H1 (cell line): Measurements from ENCODE around the gene KCNK13. TPM values are rescaled to one million over a fixed set of nuclear protein-coding genes. Genes with fewer than 3 reads are reported as not detected.

ENCODE experiments used
- CTCF ChIA-PET: fragments of 300-600 bp; sonication (Branson Sonifier 250); formaldehyde crosslinking; loops from one replicate; lab custom pipeline; 2021; ENCODE audit not compliant: partially characterized antibody; lab: Charles Lee
- POLR2A ChIA-PET: fragments of 300-600 bp; sonication (Branson Sonifier 250); formaldehyde crosslinking; loops from one replicate; lab custom pipeline; 2021; ENCODE audit warnings: inconsistent platforms; ENCODE audit not compliant: partially characterized antibody; lab: Charles Lee
- DNase-seq, 2 experiments: peaks; one replicate each; pipeline versions ENCODE4 v3.0.0 to v3.0.0-alpha.2; 2010 to 2022; ENCODE audit warnings: low spot score in 2 of 2, low read depth in 1 of 2, mixed read lengths in 1 of 2
- FAIRE-seq: peaks from 2 replicates; lab custom pipeline; 2011; peaks lifted over from hg19 to GRCh38; lab: Jason Lieb, UNC
- H2AFZ ChIP-seq: 2 replicates; pipeline ENCODE4 v1.8.1; 2012; ENCODE audit warnings: low read length, inconsistent platforms
- H2AK5ac ChIP-seq: 2 replicates; pipeline ENCODE4 v1.6.1; 2013; ENCODE audit warnings: low read depth, low read length
- H2BK120ac ChIP-seq: replicated peaks from 2 replicates; pipeline ENCODE3; 2013; ENCODE audit warnings: low read depth, low read length, inconsistent platforms
- H2BK12ac ChIP-seq: 2 replicates; pipeline ENCODE4 v1.6.1; 2013; ENCODE audit warnings: low read depth, low read length
- H2BK15ac ChIP-seq: 2 replicates; pipeline ENCODE4 v1.6.1; 2013; ENCODE audit warnings: low read length
- H2BK20ac ChIP-seq: 2 replicates; pipeline ENCODE4 v1.6.1; 2013; ENCODE audit warnings: low read length
- H2BK5ac ChIP-seq: 2 replicates; pipeline ENCODE4 v1.6.1; 2013; ENCODE audit warnings: low read depth, low read length
- H3K14ac ChIP-seq: 2 replicates; pipeline ENCODE4 v1.6.1; 2013; ENCODE audit warnings: inconsistent platforms; ENCODE audit not compliant: insufficient read length
- H3K18ac ChIP-seq: 2 replicates; pipeline ENCODE4 v1.6.1; 2013; ENCODE audit warnings: low read length; ENCODE audit errors: extremely low read depth
- H3K23ac ChIP-seq: 2 replicates; pipeline ENCODE4 v1.6.1; 2013; ENCODE audit warnings: inconsistent platforms; ENCODE audit not compliant: insufficient read length
- H3K23me2 ChIP-seq: 2 replicates; pipeline ENCODE4 v1.6.1; 2013; ENCODE audit warnings: low read depth, low read length
- H3K27ac ChIP-seq: 2 replicates; pipeline ENCODE4 v1.6.1; 2011; ENCODE audit warnings: low read depth, low read length, inconsistent platforms
- H3K27me3 ChIP-seq, 4 experiments: replicated peaks in 1 of 4; 1 replicate in 1 of 4; 2 replicates in 3 of 4; pipeline versions ENCODE4 v1.6.1 to v1.8.1; 2011 to 2013; ENCODE audit warnings: low read length in 3 of 4, mild to moderate bottlenecking in 3 of 4, inconsistent platforms in 2 of 4, mixed read lengths in 2 of 4, moderate library complexity in 1 of 4; ENCODE audit not compliant: control insufficient read depth in 3 of 4, insufficient read depth in 3 of 4; ENCODE audit errors: extremely low read depth in 1 of 4
- H3K36me3 ChIP-seq, 4 experiments: 2 replicates each; pipeline versions ENCODE4 v1.6.1 to v1.8.1; 2011 to 2013; ENCODE audit warnings: mild to moderate bottlenecking in 4 of 4, low read length in 3 of 4, moderate library complexity in 2 of 4, control low read depth in 1 of 4, inconsistent platforms in 1 of 4; ENCODE audit not compliant: insufficient read depth in 4 of 4, control insufficient read depth in 2 of 4
- H3K4ac ChIP-seq: replicated peaks from 2 replicates; pipeline ENCODE3; 2013; ENCODE audit warnings: low read length, low read depth, mixed read lengths, inconsistent platforms; ENCODE audit not compliant: insufficient read length
- H3K4me1 ChIP-seq, 4 experiments: replicated peaks in 1 of 4; 1 replicate in 1 of 4; 2 replicates in 3 of 4; pipeline versions ENCODE4 v1.6.1 to v1.8.1; 2011 to 2013; ENCODE audit warnings: low read length in 3 of 4, inconsistent platforms in 2 of 4, mixed read lengths in 1 of 4; ENCODE audit not compliant: insufficient read depth in 4 of 4, control insufficient read depth in 3 of 4
- H3K4me2 ChIP-seq, 2 experiments: 2 replicates each; pipeline versions ENCODE4 v1.6.1 to v1.8.1; 2011 to 2013; ENCODE audit warnings: low read depth in 2 of 2, low read length in 2 of 2, control low read depth in 1 of 2, inconsistent platforms in 1 of 2, mild to moderate bottlenecking in 1 of 2; ENCODE audit not compliant: insufficient read depth in 1 of 2
- H3K4me3 ChIP-seq, 4 experiments: fragments of 200-600, 300-600 bp in 1 of 4; sonication (generic), shearing (Covaris generic), sonication (Bioruptor Twin) in 1 of 4; 2 replicates each; pipeline versions ENCODE4 v1.5.1 to v1.8.1; 2011 to 2016; ENCODE audit warnings: low read length in 4 of 4, low read depth in 3 of 4, control low read depth in 2 of 4, inconsistent platforms in 2 of 4, mild to moderate bottlenecking in 2 of 4, mixed read lengths in 1 of 4, moderate library complexity in 1 of 4; ENCODE audit not compliant: insufficient read depth in 2 of 4; ENCODE audit errors: extremely low read depth in 1 of 4
- H3K56ac ChIP-seq: replicated peaks from 2 replicates; pipeline ENCODE3; 2013; ENCODE audit warnings: low read depth, mild to moderate bottlenecking, mixed read lengths, low read length, inconsistent platforms; ENCODE audit not compliant: insufficient read length
- H3K79me1 ChIP-seq: 2 replicates; pipeline ENCODE4 v1.6.1; 2013; ENCODE audit warnings: low read depth, low read length, control low read depth
- H3K79me2 ChIP-seq, 2 experiments: 2 replicates each; pipeline versions ENCODE4 v1.6.1 to v1.8.1; 2012 to 2013; ENCODE audit warnings: low read length in 2 of 2, mild to moderate bottlenecking in 2 of 2, inconsistent platforms in 1 of 2; ENCODE audit not compliant: insufficient read depth in 2 of 2, control insufficient read depth in 1 of 2
- H3K9ac ChIP-seq, 4 experiments: replicated peaks in 1 of 4; 1 replicate in 1 of 4; 2 replicates in 3 of 4; pipeline versions ENCODE4 v1.6.1 to v1.8.1; 2011 to 2013; ENCODE audit warnings: low read depth in 3 of 4, low read length in 3 of 4, control low read depth in 2 of 4, mild to moderate bottlenecking in 2 of 4, moderate library complexity in 2 of 4, inconsistent platforms in 1 of 4; ENCODE audit errors: extremely low read depth in 1 of 4
- H3K9me3 ChIP-seq, 2 experiments: 2 replicates each; pipeline versions ENCODE4 v1.6.1 to v1.8.1; 2012 to 2013; ENCODE audit warnings: mild to moderate bottlenecking in 2 of 2, moderate library complexity in 2 of 2, control low read depth in 1 of 2, inconsistent platforms in 1 of 2, low read depth in 1 of 2, low read length in 1 of 2, mixed read lengths in 1 of 2; ENCODE audit not compliant: insufficient read depth in 2 of 2
- H4K20me1 ChIP-seq, 2 experiments: replicated peaks in 1 of 2; 2 replicates each; pipeline versions ENCODE3 to v1.8.1; 2011 to 2013; ENCODE audit warnings: inconsistent platforms in 2 of 2, low read length in 2 of 2, mild to moderate bottlenecking in 1 of 2; ENCODE audit not compliant: insufficient read depth in 2 of 2, control insufficient read depth in 1 of 2
- H4K5ac ChIP-seq: 2 replicates; pipeline ENCODE4 v1.6.1; 2013; ENCODE audit warnings: low read length, low read depth, mixed read lengths, inconsistent platforms; ENCODE audit not compliant: insufficient read length
- H4K8ac ChIP-seq: 2 replicates; pipeline ENCODE4 v1.8.0; 2013; ENCODE audit warnings: mild to moderate bottlenecking, moderate library complexity, low read length, inconsistent platforms; ENCODE audit not compliant: insufficient read depth; ENCODE audit errors: extremely low read depth
- H4K91ac ChIP-seq: replicated peaks from 2 replicates; pipeline ENCODE3; 2013; ENCODE audit warnings: low read length, mixed read lengths, inconsistent platforms; ENCODE audit not compliant: insufficient read length
- BCL11A ChIP-seq, 2 experiments: IDR thresholded peaks; one replicate each; pipeline ENCODE4 v1.6.1; 2011; ENCODE audit warnings: low read depth in 2 of 2, low read length in 2 of 2, mild to moderate bottlenecking in 2 of 2
- BRCA1 ChIP-seq: IDR thresholded peaks from 2 replicates; pipeline ENCODE4 v1.6.1; 2012; ENCODE audit warnings: low read depth, low read length, improper control_type of control experiment
- CBX5 ChIP-seq: fragments of 300-800, 300-1000 bp; sonication (generic); IDR thresholded peaks from 2 replicates; pipeline ENCODE4 v1.7.1; 2016; ENCODE audit warnings: antibody characterized with exemption, low read length, low read depth
- CHD2 ChIP-seq: IDR thresholded peaks from 2 replicates; pipeline ENCODE4 v1.6.1; 2012; ENCODE audit warnings: low read length, improper control_type of control experiment
- CTBP2 ChIP-seq: IDR thresholded peaks from 2 replicates; pipeline ENCODE4 v1.7.0; 2011; ENCODE audit warnings: borderline replicate concordance, mild to moderate bottlenecking, moderate library complexity, mixed read lengths, low read length; ENCODE audit not compliant: insufficient read depth, insufficient read length
- KDM1A ChIP-seq: fragments of 200-600, 300-600 bp; sonication (generic); IDR thresholded peaks from 2 replicates; pipeline ENCODE4 v1.7.1; 2016; ENCODE audit warnings: mild to moderate bottlenecking, low read length, borderline replicate concordance
- KDM5A ChIP-seq: fragments of 200-600 bp; IDR thresholded peaks from 2 replicates; pipeline ENCODE4 v1.7.1; 2012; ENCODE audit warnings: mild to moderate bottlenecking, low read length, inconsistent platforms, mixed read lengths
- NANOG ChIP-seq: IDR thresholded peaks from 2 replicates; pipeline ENCODE4 v1.6.1; 2011; ENCODE audit warnings: low read length, low read depth, mild to moderate bottlenecking, inconsistent platforms; ENCODE audit not compliant: insufficient read depth, poor library complexity, severe bottlenecking
- PHF8 ChIP-seq: fragments of 200-600 bp; sonication (generic); conservative IDR thresholded peaks from 2 replicates; pipeline ENCODE4 v1.7.1; 2012; ENCODE audit warnings: low read depth, mild to moderate bottlenecking, inconsistent platforms, low read length, moderate library complexity
- SIX5 ChIP-seq: IDR thresholded peaks from 2 replicates; pipeline ENCODE4 v1.6.1; 2011; ENCODE audit warnings: mild to moderate bottlenecking, low read depth, low read length
- SRF ChIP-seq: IDR thresholded peaks from 2 replicates; pipeline ENCODE4 v1.6.1; 2011; ENCODE audit warnings: mild to moderate bottlenecking, low read depth, low read length, moderate library complexity
- TAF1 ChIP-seq: IDR thresholded peaks from 2 replicates; pipeline ENCODE4 v1.6.1; 2011; ENCODE audit warnings: mild to moderate bottlenecking, low read depth, low read length
- YY1 ChIP-seq: IDR thresholded peaks from 2 replicates; pipeline ENCODE4 v1.6.1; 2011; ENCODE audit warnings: low read depth, mild to moderate bottlenecking, low read length
- WGBS, 2 experiments: shearing (Covaris generic) in 1 of 2; methylation state at CpG; one replicate each; pipeline versions ENCODE4 v1.1.6 to v1.1.7; 2013 to 2015; ENCODE audit warnings: low lambda C conversion rate in 2 of 2, mixed read lengths in 2 of 2, inconsistent platforms in 1 of 2, low coverage in 1 of 2, missing lambda C conversion rate in 1 of 2; ENCODE audit not compliant: insufficient replicate concordance in 2 of 2, insufficient coverage in 1 of 2, insufficient read length in 1 of 2; ENCODE audit errors: extremely low coverage in 1 of 2, missing lambda C conversion rate in 1 of 2; 5-methylcytosine and 5-hydroxymethylcytosine counted together
- polyA plus RNA-seq, 7 experiments: library from polyadenylated mRNA; depleted of rRNA in 3 of 7; stranded (reverse) in 5 of 7; unstranded in 2 of 7; fragments of >200 nt in 5 of 7; fragments of 200-250 nt in 2 of 7; gene quantifications; 1 replicate in 5 of 7; 2 replicates in 1 of 7; 4 replicates in 1 of 7; pipeline versions ENCODE4 v1.2.1 to v1.2.3, GENCODE V29; 2011 to 2013; ENCODE audit warnings: missing spikeins in 2 of 7, mixed read lengths in 2 of 7
- total RNA-seq: library from RNA; stranded (reverse); fragmentation: NEBNext Ultra II Directional; extraction: Animal tissue kit (Norgen Biotek cat#: 25700); gene quantifications from 2 replicates; pipeline ENCODE4 v1.2.1, GENCODE V29; 2021

KCNK13 gene
- total and polyA plus RNA-seq, 2 of the 8 experiments (the other 6 are each of a cell fraction or from before 2014, with no cell fraction given), result 0.39 to 0.48 TPM

DNA sequence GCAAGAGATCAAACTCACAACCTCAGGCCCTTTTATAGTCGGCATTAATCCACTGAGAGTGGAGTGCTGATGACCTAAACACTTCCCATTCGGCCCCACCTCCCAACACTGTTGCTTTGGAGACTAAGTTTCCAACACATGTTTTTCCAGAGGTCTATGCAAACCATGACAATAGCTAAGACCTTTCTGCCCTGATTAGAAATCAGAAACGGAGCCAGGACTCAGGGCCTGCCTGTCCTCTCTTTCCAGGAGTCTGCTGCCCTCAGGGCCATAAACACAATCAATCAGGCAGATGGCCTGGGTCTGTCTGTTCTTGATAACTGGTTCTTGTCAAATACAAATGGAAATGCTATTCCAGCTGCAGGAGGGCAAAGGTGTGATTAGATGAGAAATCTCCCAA lies 97.4 kb downstream of the KCNK13 start:
- no peak overlapping the region for H2BK12ac ChIP-seq
- H4K8ac ChIP-seq, result no peak overlapping the region
- no peak overlapping the region for H4K91ac ChIP-seq
- POLR2A ChIA-PET, result no interaction called here
- H3K79me2 ChIP-seq, result no peaks in the 10 kb centered on the region
- H2BK20ac ChIP-seq, result no peak overlapping the region
- no peaks in the 10 kb centered on the region for H3K36me3 ChIP-seq
- H3K23ac ChIP-seq, result no peak overlapping the region
- H3K79me1 ChIP-seq, result no peaks in the 10 kb centered on the region
- no peak overlapping the region for H3K4me2 ChIP-seq
- H2AK5ac ChIP-seq, result no peak overlapping the region
- H2BK15ac ChIP-seq, result no peak overlapping the region
- CTCF ChIA-PET, result no interaction called here
- no peak overlapping the region for H3K9ac ChIP-seq
- no peaks in the 10 kb centered on the region for H3K27me3 ChIP-seq
- peaks cover 2% of the 10 kb centered on the region; the same call in 1 of the 2 replicates for H3K23me2 ChIP-seq
- no peak for FAIRE-seq
- H3K18ac ChIP-seq, result no peak overlapping the region
- peaks cover 0 to 3% (median 0%) of the 10 kb centered on the region in 4 experiments; a peak in 1 of 7 replicates for H3K4me1 ChIP-seq
- H2BK120ac ChIP-seq, result no peak overlapping the region
- H2BK5ac ChIP-seq, result no peak overlapping the region
- no peak overlapping the region for H2AFZ ChIP-seq
- no peak overlapping the region for H3K27ac ChIP-seq
- H3K14ac ChIP-seq, result no peak overlapping the region
- H3K4me3 ChIP-seq, result no peak overlapping the region
- no peak overlapping the region for H4K5ac ChIP-seq
- H3K4ac ChIP-seq, result no peak overlapping the region
- H4K20me1 ChIP-seq, result no peaks in the 10 kb centered on the region
- WGBS, 2 experiments, result 89% methylated on average over 3 of the region's 3 CpGs; no CpG with 5 or more reads in 1 of the 2 experiments
- no peak overlapping the region for H3K56ac ChIP-seq
- DNase-seq, result no peak
- peaks cover 0 to 4% of the 10 kb centered on the region in 2 experiments; a peak in 2 of 4 replicates for H3K9me3 ChIP-seq
- no peak for TF ChIP-seq CHD2
- TF ChIP-seq KDM1A, result no peak
- no peak for TF ChIP-seq KDM5A
- TF ChIP-seq NANOG, result no peak
- no peak for TF ChIP-seq TAF1
- TF ChIP-seq PHF8, result no peak
- TF ChIP-seq CTBP2, result no peak
- TF ChIP-seq SIX5, result no peak
- TF ChIP-seq SRF, result no peak
- no peak for TF ChIP-seq BCL11A (IDR thresholded peaks at IDR 0.05; ENCODE audit: low read depth in 2 of 2, low read length in 2 of 2)
- TF ChIP-seq YY1, result no peak
- no peak for TF ChIP-seq CBX5
- no peak for TF ChIP-seq BRCA1
